Renal cortical epithelial cell (primary cell): Measurements from ENCODE around the gene LIPN. TPM values are rescaled to one million over a fixed set of nuclear protein-coding genes. Genes with fewer than 3 reads are reported as not detected.

Experiments
- DNase-seq: peaks from one replicate; pipeline ENCODE4 v3.0.0-alpha.2; 2011; ENCODE audit warnings: low read depth
- total RNA-seq: library from RNA; depleted of rRNA; stranded (reverse); fragments of >200 nt; gene quantifications from 2 replicates; pipeline ENCODE4 v1.2.3, GENCODE V29; 2014

LIPN gene
- total RNA-seq, 1 donor from 2014 or later = not detected

DNA sequence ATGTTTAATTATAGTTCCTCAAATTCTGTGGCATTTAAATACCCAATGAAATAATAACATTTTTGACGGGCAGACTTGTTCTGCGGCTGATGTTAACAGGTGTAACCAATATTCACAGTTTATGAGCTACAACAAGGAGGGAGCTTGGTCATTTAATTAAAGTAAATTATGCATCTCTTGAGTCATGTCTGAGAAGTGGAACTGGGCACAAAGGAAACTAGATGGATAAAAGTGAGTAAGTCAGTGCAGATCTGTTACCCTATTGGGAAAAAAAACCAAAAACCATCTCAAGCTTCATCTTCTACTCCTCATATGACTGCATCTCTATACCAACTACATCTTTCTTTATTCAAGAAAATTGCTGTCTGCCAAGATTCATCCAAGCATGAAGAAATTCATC is 67.9 kb downstream of the LIPN start:
- DNase-seq = no peak

DNA sequence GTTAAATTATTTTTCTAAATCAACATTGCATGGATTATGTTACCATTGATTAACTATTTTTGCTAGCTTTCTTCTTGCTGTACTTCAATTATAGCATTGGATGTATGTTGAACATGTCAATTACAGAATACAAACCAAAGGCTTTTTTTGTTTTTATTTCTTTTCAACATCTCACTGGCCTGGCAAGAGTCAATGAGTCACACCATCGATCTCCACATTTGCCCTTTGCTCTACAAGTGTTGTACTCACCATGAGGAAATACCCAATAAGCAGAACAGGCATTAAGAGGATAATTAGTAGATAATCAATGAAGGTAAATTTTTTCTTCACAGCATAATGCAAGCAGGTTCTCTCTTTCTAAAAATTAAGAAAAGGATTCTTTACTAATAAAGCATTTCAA is 68.5 kb downstream of the LIPN start:
- DNase-seq = no peak

Other genes with a start within 250 kb of the LIPN start
- 16.0 and 27.7 TPM in 2 replicates for gene RNLS, start 176.7 kb upstream of the LIPN start, total RNA-seq
- 0.05 TPM in 1 of 2 replicates, not detected in the other for gene LIPJ, start 173.3 kb upstream of the LIPN start, total RNA-seq
- gene LIPF, start 95.6 kb upstream of the LIPN start, total RNA-seq = not detected in 2 replicates
- not detected in 2 replicates for gene LIPK, start 53.8 kb upstream of the LIPN start, total RNA-seq
- gene LIPM, start 42.7 kb downstream of the LIPN start, total RNA-seq = not detected in 2 replicates
- 0.05 and 1.0 TPM in 2 replicates for gene ANKRD22, start 91.8 kb downstream of the LIPN start, total RNA-seq
- 4.3 and 4.4 TPM in 2 replicates for gene STAMBPL1, start 120.2 kb downstream of the LIPN start, total RNA-seq
- 11.3 and 83.4 TPM in 2 replicates for gene ACTA2, start 192.8 kb downstream of the LIPN start, total RNA-seq
- gene FAS, start 230.8 kb downstream of the LIPN start, total RNA-seq = 95.0 and 123 TPM in 2 replicates